Dermis blood vessel endothelial cell (primary cell): ENCODE data around the gene UBE2D1. TPM values are rescaled to one million over a fixed set of nuclear protein-coding genes. Genes with fewer than 3 reads are reported as not detected.
A peak's percentile ranks its signal among the peaks of the same experiment; 100 is the strongest.

Experiments
- DNase-seq: peaks from one replicate; pipeline ENCODE4 v3.0.0; 2010
- total RNA-seq: library from RNA; depleted of rRNA; stranded (reverse); fragments of >200 nt; gene quantifications from 2 replicates; pipeline ENCODE4 v1.2.3, GENCODE V29; 2014

Gene UBE2D1
- total RNA-seq, 1 donor from 2014 or later, result 9.4 TPM

DNA sequence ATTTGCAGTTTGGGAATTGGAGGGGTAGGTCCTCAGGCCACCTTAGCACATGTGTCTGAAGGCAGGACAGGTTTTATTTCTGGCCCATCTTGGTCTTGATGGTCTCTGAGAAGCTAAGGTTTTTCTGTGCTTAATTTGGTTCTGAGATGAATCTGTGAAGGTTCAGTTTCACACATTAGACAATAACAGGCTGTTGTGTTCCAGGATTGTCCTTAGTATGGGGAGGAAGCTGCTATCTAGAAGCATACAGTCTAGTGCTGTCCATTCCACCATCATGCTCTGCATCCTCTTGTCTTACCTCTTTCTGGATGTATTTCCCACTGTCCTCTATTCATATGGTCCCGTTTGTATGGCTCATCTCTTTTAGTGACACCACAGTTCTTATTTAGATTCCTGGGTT lies 7.1 kb downstream of the UBE2D1 start:
- DNase-seq, result no peak

GRCh38 chr10:58347967-58348366 lies 13.2 kb downstream of the UBE2D1 start:
- DNase-seq, result no peak

DNA sequence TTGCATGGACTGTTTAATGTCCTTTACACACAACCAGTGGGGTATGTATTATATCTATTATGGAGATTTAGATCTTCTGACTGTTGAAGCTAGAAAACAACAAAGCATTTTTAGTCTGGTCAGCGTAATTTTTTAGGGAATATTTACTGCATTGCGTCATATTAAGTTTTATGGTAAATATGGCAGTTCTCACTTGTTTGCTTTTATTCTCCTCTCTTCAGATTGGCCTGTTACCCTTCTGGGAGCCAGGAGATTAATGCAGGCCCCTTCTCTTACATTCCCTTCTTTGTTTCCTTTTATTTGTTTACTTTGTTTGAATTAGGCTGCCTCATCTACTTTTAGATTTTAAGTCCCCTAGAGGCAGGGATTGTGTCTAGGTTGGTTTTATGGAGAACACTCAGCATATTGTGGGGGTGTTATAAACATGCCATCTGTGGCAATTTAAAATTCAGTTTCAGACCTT lies 13.8 kb downstream of the UBE2D1 start:
- DNase-seq, result no peak

- DNase-seq, result no peak
Measured at GRCh38 chr10:58350023-58350422, 15.2 kb downstream of the UBE2D1 start.

DNA sequence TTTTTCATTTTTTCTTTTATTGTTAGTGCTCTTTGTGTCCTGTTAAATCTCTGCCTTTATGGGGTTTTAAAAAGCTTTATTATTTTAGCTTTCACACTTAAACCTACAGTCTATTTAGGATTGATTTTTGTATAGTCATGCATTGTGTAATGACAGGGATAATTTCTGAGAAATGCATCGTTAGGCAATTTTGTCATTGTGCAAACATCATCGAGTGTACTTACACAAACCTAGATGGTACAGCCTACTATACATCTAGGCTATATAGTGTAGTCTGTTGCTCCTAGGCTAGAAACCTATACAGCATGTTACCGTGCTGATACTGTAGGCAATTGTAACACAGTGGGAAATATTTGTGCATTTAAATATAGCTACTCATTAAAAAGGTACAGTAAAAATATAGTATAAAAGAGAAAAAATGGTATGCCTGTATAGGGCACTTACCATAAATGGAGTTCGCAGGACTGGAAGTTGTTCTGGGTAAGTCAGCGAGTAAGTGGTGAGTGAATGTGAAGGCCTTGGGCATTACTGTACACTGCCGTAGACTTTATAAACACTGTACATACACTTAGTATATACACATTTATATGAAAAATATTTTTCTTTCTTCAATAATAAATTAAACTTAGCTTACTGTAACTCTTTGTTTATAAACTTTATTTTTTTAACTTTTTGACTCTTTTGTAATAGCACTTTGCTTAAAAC lies 16.0 kb downstream of the UBE2D1 start:
- no peak for DNase-seq

GRCh38 chr10:58351616-58352578 lies 17.1 kb downstream of the UBE2D1 start:
- DNase-seq, result no peak

DNA sequence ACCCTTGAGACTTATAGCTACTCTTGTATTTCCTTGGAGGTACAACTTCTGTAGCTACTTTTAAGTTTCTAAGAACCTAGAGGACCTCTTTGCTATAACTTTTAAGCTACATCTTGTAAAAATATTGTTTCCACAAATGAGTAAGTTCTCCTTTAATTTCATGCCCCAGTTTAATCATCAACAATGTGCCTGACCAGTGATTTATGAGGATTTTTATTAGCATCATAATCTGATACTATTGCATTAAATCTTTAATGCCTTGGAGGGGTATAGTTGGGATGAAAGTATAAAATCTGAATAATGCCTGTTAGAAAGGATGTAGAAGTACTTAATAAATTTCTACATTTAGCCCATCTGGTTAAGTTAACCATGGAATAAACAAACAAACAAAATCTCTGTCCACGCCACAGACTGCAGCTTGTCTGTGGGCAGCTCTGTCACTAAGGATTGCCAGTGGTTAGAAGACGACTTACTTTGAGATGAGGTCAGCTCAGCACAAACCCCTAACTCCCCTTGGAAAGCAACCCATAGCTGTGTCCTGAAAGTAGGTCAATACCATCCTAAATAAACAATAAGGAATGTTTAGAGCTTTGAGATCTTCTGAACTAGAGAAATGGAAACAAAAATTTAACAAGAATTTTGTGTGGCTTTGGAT lies 18.3 kb downstream of the UBE2D1 start:
- no peak for DNase-seq

GRCh38 chr10:58356756-58357155 lies 21.9 kb downstream of the UBE2D1 start:
- DNase-seq, result no peak

GRCh38 chr10:58358314-58358933 lies 23.6 kb downstream of the UBE2D1 start:
- no peak for DNase-seq

DNA sequence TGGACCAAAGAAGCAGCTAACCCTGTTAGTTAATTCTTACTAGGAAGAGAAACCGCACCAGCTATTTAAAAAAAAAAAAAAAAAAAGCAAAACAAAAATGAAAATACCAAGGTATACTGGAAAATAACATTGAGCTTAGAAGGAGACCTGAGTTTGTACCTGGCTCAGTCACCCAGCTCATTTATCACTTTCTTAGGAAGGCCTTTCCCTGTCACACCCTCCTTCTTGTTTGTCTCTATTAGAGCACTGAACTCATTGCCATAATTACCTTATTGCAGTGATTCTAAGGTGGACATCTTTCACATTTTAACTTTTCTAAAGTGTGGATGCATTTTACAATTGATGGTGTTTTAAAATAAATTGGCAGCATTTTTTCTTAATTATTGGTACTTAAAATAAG lies 24.1 kb downstream of the UBE2D1 start:
- no peak for DNase-seq

- no peak for DNase-seq
Measured at GRCh38 chr10:58359541-58359940, 24.7 kb downstream of the UBE2D1 start.

DNA sequence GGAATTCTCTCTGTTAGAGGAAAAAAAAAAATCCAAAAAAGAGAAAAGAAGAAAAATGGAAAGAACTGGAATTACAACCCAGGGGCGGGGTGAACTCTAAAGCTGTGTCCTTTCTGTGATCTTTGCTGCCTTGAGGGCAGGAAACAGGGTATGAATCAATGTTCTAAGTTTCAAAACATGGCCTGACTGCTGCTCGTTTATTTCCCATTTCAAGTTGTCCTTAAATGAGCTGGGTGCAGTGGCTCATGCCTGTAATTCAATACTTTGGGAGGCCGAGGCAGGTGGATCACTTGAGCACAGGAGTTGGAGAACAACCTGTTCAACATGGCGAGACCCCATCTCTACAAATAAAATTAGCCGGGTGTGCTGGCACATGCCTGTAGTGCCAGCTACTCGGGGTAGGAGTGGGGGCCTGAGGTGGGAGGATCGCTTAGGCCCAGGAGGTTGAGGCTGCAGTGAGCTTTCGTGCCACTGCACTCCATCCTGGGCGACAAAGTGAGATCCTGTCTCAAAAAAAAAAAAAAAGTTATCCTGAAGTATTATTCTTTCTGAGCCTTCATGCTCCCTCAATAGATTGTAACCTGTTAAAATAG lies 25.7 kb downstream of the UBE2D1 start:
- peak; percentile 34 for DNase-seq

GRCh38 chr10:58361353-58361752 lies 26.5 kb downstream of the UBE2D1 start:
- DNase-seq, result no peak

- DNase-seq, result no peak
Measured at GRCh38 chr10:58362027-58362789, 27.4 kb downstream of the UBE2D1 start.

DNA sequence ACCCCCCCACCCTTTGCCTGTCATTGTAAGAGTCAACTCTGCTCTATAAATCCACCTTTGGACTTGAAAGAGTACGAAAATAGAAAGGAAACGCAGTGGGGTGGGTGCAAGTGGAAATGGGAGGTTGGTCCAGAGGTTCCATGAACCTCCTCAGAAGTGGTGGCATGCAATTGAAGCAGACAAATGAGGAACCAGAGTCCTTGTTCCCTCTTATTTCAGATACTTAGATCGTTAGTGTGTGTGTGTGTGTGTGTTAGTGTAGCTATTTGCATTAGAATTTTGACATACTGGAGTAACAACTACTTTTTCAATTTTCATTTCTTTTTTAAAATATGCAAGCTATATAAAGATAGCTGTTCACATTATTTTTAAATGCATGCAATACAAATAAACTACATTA lies 32.3 kb downstream of the UBE2D1 start:
- no peak for DNase-seq

GRCh38 chr10:58371473-58371872 lies 36.7 kb downstream of the UBE2D1 start:
- DNase-seq, result no peak

DNA sequence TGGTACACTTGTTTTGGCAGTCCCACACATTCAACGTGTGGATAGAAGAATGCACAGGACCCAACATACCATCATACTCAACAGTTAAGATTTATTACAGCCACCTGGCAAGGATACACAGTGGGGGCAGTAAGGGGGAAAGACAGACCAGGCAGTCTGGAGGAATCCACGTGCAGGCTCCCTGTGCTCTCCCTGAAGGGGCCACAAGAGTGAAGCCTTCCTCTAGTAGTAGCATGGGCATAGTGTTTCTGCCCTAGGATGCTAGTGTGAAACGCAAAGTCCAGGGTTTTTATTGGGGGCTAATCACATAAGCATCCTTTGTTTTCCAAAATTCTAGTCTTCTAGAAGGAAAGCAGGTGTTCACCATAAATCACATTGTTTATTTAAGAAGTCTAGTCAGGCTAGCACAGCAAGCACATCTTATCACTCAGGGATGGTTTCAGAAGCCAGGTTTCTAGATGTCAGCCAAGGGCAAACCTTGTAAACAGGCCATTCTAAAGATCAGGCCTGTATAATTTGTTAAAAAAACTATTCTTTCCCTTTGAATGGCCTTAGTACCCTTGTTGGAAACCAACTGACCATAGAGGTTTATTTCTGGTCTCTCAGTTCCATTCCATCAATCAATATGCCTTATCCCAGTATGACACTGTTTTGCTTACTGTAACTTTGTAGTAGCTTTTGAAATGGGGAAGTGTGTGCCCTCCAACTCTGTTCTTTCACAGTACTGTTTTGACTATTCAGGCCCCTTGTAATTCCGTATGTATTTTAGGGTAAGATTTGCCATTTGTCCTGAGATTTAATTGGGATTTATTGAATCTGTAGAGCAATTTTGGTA lies 38.0 kb downstream of the UBE2D1 start:
- DNase-seq, result no peak

GRCh38 chr10:58373442-58373827 lies 38.6 kb downstream of the UBE2D1 start:
- no peak for DNase-seq

- no peak for DNase-seq
Measured at GRCh38 chr10:58382489-58382995, 47.7 kb downstream of the UBE2D1 start.

GRCh38 chr10:58384095-58384494 lies 49.3 kb downstream of the UBE2D1 start:
- DNase-seq, result no peak
